ENCODE results near the gene MAP3K7CL.

- TF ChIP-seq, protein P1, sequence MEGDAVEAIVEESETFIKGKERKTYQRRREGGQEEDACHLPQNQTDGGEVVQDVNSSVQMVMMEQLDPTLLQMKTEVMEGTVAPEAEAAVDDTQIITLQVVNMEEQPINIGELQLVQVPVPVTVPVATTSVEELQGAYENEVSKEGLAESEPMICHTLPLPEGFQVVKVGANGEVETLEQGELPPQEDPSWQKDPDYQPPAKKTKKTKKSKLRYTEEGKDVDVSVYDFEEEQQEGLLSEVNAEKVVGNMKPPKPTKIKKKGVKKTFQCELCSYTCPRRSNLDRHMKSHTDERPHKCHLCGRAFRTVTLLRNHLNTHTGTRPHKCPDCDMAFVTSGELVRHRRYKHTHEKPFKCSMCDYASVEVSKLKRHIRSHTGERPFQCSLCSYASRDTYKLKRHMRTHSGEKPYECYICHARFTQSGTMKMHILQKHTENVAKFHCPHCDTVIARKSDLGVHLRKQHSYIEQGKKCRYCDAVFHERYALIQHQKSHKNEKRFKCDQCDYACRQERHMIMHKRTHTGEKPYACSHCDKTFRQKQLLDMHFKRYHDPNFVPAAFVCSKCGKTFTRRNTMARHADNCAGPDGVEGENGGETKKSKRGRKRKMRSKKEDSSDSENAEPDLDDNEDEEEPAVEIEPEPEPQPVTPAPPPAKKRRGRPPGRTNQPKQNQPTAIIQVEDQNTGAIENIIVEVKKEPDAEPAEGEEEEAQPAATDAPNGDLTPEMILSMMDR (optimal IDR thresholded peaks at IDR 0.05 in 1 of 3, IDR thresholded peaks at IDR 0.05 in 1 of 3, conservative IDR thresholded peaks at IDR 0.05 in 1 of 3; ENCODE audit: extremely low read depth in 1 of 3, insufficient read depth in 2 of 3, low read length in 3 of 3), result no peak
- no peak for TF ChIP-seq EZH2 (IDR thresholded peaks at IDR 0.05; ENCODE audit: low read length)
These were observed 77.7 kb downstream of the MAP3K7CL start for GRCh38 chr21:29208044-29208681.

Data from keratinocyte (primary cell).